ENCODE measurements around the gene STAT5A. TPM values are rescaled to one million over a fixed set of nuclear protein-coding genes. Genes with fewer than 3 reads are reported as not detected.

The STAT5A gene
- total and polyA plus RNA-seq, 9 of the 15 experiments (the other 6 are each of a cell fraction or from before 2014, with no cell fraction given): 79.9 to 415 (median 196) TPM

DNA sequence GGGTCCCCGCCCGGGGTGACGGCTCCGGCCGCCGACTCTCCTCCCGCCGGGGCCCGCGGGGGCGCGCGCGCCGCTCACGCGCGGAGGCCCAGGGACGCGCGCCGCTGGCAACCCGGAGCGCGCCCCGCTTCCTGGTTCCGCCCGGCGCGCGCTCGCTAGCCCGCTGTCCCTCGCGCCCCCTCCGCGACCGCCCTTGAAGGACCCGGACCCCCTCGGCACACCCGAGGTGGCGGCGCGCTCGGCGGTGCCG is 12.0 kb upstream of the STAT5A start, which contains the start of gene STAT5B (continued):
- TF ChIP-seq, protein P1, sequence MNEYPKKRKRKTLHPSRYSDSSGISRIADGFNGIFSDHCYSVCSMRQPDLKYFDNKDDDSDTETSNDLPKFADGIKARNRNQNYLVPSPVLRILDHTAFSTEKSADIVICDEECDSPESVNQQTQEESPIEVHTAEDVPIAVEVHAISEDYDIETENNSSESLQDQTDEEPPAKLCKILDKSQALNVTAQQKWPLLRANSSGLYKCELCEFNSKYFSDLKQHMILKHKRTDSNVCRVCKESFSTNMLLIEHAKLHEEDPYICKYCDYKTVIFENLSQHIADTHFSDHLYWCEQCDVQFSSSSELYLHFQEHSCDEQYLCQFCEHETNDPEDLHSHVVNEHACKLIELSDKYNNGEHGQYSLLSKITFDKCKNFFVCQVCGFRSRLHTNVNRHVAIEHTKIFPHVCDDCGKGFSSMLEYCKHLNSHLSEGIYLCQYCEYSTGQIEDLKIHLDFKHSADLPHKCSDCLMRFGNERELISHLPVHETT (CRISPR knock-in tag; conservative IDR thresholded peaks at IDR 0.05 in 1 of 2, IDR thresholded peaks at IDR 0.05 in 1 of 2): peak in 1 of 2 experiments; percentile 78; a peak in 1 of 4 replicates
- TF ChIP-seq, protein P2, sequence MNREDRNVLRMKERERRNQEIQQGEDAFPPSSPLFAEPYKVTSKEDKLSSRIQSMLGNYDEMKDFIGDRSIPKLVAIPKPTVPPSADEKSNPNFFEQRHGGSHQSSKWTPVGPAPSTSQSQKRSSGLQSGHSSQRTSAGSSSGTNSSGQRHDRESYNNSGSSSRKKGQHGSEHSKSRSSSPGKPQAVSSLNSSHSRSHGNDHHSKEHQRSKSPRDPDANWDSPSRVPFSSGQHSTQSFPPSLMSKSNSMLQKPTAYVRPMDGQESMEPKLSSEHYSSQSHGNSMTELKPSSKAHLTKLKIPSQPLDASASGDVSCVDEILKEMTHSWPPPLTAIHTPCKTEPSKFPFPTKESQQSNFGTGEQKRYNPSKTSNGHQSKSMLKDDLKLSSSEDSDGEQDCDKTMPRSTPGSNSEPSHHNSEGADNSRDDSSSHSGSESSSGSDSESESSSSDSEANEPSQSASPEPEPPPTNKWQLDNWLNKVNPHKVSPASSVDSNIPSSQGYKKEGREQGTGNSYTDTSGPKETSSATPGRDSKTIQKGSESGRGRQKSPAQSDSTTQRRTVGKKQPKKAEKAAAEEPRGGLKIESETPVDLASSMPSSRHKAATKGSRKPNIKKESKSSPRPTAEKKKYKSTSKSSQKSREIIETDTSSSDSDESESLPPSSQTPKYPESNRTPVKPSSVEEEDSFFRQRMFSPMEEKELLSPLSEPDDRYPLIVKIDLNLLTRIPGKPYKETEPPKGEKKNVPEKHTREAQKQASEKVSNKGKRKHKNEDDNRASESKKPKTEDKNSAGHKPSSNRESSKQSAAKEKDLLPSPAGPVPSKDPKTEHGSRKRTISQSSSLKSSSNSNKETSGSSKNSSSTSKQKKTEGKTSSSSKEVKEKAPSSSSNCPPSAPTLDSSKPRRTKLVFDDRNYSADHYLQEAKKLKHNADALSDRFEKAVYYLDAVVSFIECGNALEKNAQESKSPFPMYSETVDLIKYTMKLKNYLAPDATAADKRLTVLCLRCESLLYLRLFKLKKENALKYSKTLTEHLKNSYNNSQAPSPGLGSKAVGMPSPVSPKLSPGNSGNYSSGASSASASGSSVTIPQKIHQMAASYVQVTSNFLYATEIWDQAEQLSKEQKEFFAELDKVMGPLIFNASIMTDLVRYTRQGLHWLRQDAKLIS (CRISPR knock-in tag; IDR thresholded peaks at IDR 0.05): no peak
- TF ChIP-seq TAF1 (IDR thresholded peaks at IDR 0.05; ENCODE audit: control insufficient read depth, extremely low read depth, insufficient read depth, low read length, severe bottlenecking): peak; percentile 79
- TF ChIP-seq ZSCAN29 (IDR thresholded peaks at IDR 0.05): no peak
- TF ChIP-seq ZBTB7A (IDR thresholded peaks at IDR 0.05; ENCODE audit: borderline replicate concordance, control insufficient read depth, low read depth, low read length): peak; percentile 98; the same call in 1 of the 2 replicates
- peak; percentile 72; the same call in 1 of the 2 replicates for TF ChIP-seq ZNF175 (CRISPR knock-in tag; IDR thresholded peaks at IDR 0.05; ENCODE audit: low read depth)
- no peak for TF ChIP-seq HDAC1 (IDR thresholded peaks at IDR 0.05)
- no peak for TF ChIP-seq SAFB (IDR thresholded peaks at IDR 0.05; ENCODE audit: borderline replicate concordance, low read depth, low read length)
- TF ChIP-seq, protein P3, sequence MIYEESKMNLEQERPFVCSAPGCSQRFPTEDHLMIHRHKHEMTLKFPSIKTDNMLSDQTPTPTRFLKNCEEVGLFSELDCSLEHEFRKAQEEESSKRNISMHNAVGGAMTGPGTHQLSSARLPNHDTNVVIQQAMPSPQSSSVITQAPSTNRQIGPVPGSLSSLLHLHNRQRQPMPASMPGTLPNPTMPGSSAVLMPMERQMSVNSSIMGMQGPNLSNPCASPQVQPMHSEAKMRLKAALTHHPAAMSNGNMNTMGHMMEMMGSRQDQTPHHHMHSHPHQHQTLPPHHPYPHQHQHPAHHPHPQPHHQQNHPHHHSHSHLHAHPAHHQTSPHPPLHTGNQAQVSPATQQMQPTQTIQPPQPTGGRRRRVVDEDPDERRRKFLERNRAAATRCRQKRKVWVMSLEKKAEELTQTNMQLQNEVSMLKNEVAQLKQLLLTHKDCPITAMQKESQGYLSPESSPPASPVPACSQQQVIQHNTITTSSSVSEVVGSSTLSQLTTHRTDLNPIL (CRISPR knock-in tag; IDR thresholded peaks at IDR 0.05): no peak
- no peak for TF ChIP-seq FOS (IDR thresholded peaks at IDR 0.05; ENCODE audit: extremely low read depth, insufficient read length)
- TF ChIP-seq DMBX1 (CRISPR knock-in tag; IDR thresholded peaks at IDR 0.05; ENCODE audit: borderline replicate concordance): peak; percentile 85; the same call in 1 of the 2 replicates
- no peak for TF ChIP-seq NCOA1 (IDR thresholded peaks at IDR 0.05; ENCODE audit: low read depth)
- TF ChIP-seq TBP (optimal IDR thresholded peaks at IDR 0.05; ENCODE audit: low read depth, low read length): peak; percentile 12
- TF ChIP-seq, protein P4, sequence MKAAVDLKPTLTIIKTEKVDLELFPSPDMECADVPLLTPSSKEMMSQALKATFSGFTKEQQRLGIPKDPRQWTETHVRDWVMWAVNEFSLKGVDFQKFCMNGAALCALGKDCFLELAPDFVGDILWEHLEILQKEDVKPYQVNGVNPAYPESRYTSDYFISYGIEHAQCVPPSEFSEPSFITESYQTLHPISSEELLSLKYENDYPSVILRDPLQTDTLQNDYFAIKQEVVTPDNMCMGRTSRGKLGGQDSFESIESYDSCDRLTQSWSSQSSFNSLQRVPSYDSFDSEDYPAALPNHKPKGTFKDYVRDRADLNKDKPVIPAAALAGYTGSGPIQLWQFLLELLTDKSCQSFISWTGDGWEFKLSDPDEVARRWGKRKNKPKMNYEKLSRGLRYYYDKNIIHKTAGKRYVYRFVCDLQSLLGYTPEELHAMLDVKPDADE (conservative IDR thresholded peaks at IDR 0.05; ENCODE audit: control insufficient read depth, low read depth, low read length): 0 out of 2 replicates have a peak, but pooled peaks have one; percentile 15
- TF ChIP-seq, protein P5, sequence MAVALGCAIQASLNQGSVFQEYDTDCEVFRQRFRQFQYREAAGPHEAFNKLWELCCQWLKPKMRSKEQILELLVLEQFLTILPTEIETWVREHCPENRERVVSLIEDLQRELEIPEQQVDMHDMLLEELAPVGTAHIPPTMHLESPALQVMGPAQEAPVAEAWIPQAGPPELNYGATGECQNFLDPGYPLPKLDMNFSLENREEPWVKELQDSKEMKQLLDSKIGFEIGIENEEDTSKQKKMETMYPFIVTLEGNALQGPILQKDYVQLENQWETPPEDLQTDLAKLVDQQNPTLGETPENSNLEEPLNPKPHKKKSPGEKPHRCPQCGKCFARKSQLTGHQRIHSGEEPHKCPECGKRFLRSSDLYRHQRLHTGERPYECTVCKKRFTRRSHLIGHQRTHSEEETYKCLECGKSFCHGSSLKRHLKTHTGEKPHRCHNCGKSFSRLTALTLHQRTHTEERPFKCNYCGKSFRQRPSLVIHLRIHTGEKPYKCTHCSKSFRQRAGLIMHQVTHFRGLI (CRISPR knock-in tag; IDR thresholded peaks at IDR 0.05): no peak

All from K562 (cell line).